Vagina (tissue), 2 donors: ENCODE results near the gene SHCBP1L. TPM values are rescaled to one million over a fixed set of nuclear protein-coding genes. Genes with fewer than 3 reads are reported as not detected.

Experiments used
- DNase-seq, 2 donors: peaks; one replicate each; pipeline ENCODE4 v3.0.0-alpha.2; 2017; ENCODE audit errors: extremely low spot score in 2 of 2
- H3K27ac ChIP-seq: fragments of 200-600 bp; sonication (generic); one replicate; pipeline ENCODE4 v1.5.1; 2019
- H3K27me3 ChIP-seq: fragments of 200-600 bp; sonication (generic); one replicate; pipeline ENCODE4 v1.5.1; 2019
- H3K36me3 ChIP-seq, 2 donors: fragments of 200-600 bp; sonication (generic); one replicate each; pipeline ENCODE4 v1.5.1; 2017 to 2019
- H3K4me1 ChIP-seq: fragments of 200-600 bp; sonication (generic); one replicate; pipeline ENCODE4 v1.5.1; 2019
- H3K4me3 ChIP-seq, 2 donors: fragments of 200-600 bp; sonication (generic); 1 replicate in 1 of 2; 2 replicates in 1 of 2; pipeline ENCODE4 v1.5.1; 2016 to 2019
- H3K9me3 ChIP-seq: fragments of 200-600 bp; sonication (generic); one replicate; pipeline ENCODE4 v1.5.1; 2019
- POLR2A ChIP-seq, 2 donors: fragments of 450-650 bp; IDR thresholded peaks; one replicate each; pipeline ENCODE4 v1.6.1; 2017; ENCODE audit warnings: antibody characterized with exemption in 2 of 2, mild to moderate bottlenecking in 2 of 2, moderate library complexity in 2 of 2
- POLR2AphosphoS5 ChIP-seq, 2 donors: sonication (generic); formaldehyde crosslinking; IDR thresholded peaks; one replicate each; pipeline ENCODE4 v1.9.0; 2017; ENCODE audit warnings: antibody characterized with exemption in 2 of 2, mild to moderate bottlenecking in 2 of 2, low read depth in 1 of 2; ENCODE audit not compliant: insufficient read depth in 1 of 2
- intact Hi-C: fragments of 100-400 bp; cut with DNase I; formaldehyde crosslinking; loops from one replicate; pipeline ENCODE4 v1.15.1; 2023
- total RNA-seq: library from RNA; depleted of rRNA; stranded (reverse); fragments of >200 nt; gene quantifications from one replicate; pipeline ENCODE4 v1.2.3, GENCODE V29; 2016
- TF ChIP-seq, protein P1 (sequence below), 3 experiments: fragments of 450-650 bp in 2 of 3; fragments of 200-600 bp in 1 of 3; sonication (generic) in 1 of 3; IDR thresholded peaks; one replicate each; pipeline ENCODE4 v1.5.1; 2017 to 2019; ENCODE audit warnings: antibody characterized with exemption in 3 of 3, mild to moderate bottlenecking in 2 of 3, moderate library complexity in 2 of 3

Gene SHCBP1L
- total RNA-seq, 1 donor from 2014 or later, result not detected

- TF ChIP-seq POLR2AphosphoS5 (IDR thresholded peaks at IDR 0.05; ENCODE audit: insufficient read depth in 1 of 2, low read depth in 1 of 2) (no peak), POLR2A (IDR thresholded peaks at IDR 0.05) (no peak)
- TF ChIP-seq, protein P1, sequence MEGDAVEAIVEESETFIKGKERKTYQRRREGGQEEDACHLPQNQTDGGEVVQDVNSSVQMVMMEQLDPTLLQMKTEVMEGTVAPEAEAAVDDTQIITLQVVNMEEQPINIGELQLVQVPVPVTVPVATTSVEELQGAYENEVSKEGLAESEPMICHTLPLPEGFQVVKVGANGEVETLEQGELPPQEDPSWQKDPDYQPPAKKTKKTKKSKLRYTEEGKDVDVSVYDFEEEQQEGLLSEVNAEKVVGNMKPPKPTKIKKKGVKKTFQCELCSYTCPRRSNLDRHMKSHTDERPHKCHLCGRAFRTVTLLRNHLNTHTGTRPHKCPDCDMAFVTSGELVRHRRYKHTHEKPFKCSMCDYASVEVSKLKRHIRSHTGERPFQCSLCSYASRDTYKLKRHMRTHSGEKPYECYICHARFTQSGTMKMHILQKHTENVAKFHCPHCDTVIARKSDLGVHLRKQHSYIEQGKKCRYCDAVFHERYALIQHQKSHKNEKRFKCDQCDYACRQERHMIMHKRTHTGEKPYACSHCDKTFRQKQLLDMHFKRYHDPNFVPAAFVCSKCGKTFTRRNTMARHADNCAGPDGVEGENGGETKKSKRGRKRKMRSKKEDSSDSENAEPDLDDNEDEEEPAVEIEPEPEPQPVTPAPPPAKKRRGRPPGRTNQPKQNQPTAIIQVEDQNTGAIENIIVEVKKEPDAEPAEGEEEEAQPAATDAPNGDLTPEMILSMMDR (IDR thresholded peaks at IDR 0.05), result no peak
- no peaks in the 10 kb centered on the region for H3K27me3 ChIP-seq
- no peak overlapping the region for H3K4me3 ChIP-seq
- no peak for DNase-seq
- no peaks in the 10 kb centered on the region for H3K4me1 ChIP-seq
- H3K36me3 ChIP-seq, result no peaks in the 10 kb centered on the region
- intact Hi-C loops, result no loop called here
- no peaks in the 10 kb centered on the region for H3K9me3 ChIP-seq
- no peak overlapping the region for H3K27ac ChIP-seq
Observed at GRCh38 chr1:182996816-182997215, 43.9 kb upstream of the SHCBP1L start.

GRCh38 chr1:182995894-182996293, 42.9 kb upstream of the SHCBP1L start:
- H3K9me3 ChIP-seq, result no peaks in the 10 kb centered on the region
- no peak overlapping the region for H3K27ac ChIP-seq
- H3K27me3 ChIP-seq, result no peaks in the 10 kb centered on the region
- no peak overlapping the region for H3K4me3 ChIP-seq
- no peaks in the 10 kb centered on the region for H3K36me3 ChIP-seq
- no peaks in the 10 kb centered on the region for H3K4me1 ChIP-seq
- TF ChIP-seq, protein P1 (IDR thresholded peaks at IDR 0.05), result no peak
- TF ChIP-seq POLR2A (IDR thresholded peaks at IDR 0.05) (no peak), POLR2AphosphoS5 (IDR thresholded peaks at IDR 0.05; ENCODE audit: insufficient read depth in 1 of 2, low read depth in 1 of 2) (no peak)
- intact Hi-C loops, result no loop called here
- DNase-seq, result no peak

GRCh38 chr1:182993746-182994145, 40.8 kb upstream of the SHCBP1L start:
- intact Hi-C loops, result no loop called here
- Histone ChIP-seq H3K36me3 (no peaks in the 10 kb centered on the region), H3K4me3 (no peak overlapping the region), H3K4me1 (no peaks in the 10 kb centered on the region), H3K27ac (no peak overlapping the region), H3K9me3 (no peaks in the 10 kb centered on the region), H3K27me3 (no peaks in the 10 kb centered on the region)
- TF ChIP-seq POLR2A (IDR thresholded peaks at IDR 0.05), result no peak
- TF ChIP-seq, protein P1 (IDR thresholded peaks at IDR 0.05), result no peak
- no peak for TF ChIP-seq POLR2AphosphoS5 (IDR thresholded peaks at IDR 0.05; ENCODE audit: insufficient read depth in 1 of 2, low read depth in 1 of 2)
- no peak for DNase-seq

DNA sequence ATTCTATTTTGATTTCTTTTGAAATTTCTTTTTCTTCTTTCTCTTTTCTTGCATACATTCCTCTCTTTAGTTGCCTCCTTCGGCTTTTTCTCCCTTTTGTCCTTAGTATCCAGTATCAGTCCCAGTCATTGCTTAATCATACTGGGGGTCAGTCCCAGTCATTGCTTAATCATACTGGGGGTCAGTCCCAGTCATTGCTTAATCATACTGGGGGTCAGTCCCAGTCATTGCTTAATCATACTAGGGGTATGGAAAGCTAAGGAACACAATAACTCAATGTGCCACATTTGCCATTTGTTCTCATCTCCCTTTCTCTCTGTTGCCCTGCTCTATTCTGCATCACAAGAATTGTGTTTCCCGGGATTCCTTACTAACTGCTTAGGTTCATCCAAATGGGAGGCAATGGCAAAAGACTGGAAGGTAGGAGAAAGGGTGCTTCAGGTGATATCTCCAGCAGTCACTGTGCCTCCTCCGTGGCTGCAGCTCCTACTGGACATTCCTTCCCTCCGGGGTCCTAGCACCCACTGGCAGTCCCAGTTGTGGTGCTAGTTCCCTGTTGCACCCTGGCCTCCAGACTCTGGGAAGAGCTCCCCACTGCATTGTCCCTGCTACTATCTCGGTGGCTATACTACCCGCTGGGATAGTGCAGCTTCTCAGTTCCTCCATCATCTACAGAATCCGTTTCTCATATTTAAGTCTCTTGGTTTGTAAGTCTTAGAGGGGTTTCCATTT, 37.6 kb upstream of the SHCBP1L start:
- Histone ChIP-seq H3K9me3 (no peaks in the 10 kb centered on the region), H3K4me3 (no peak overlapping the region), H3K27me3 (no peaks in the 10 kb centered on the region), H3K4me1 (no peaks in the 10 kb centered on the region), H3K36me3 (no peaks in the 10 kb centered on the region), H3K27ac (no peak overlapping the region)
- no peak for DNase-seq
- TF ChIP-seq POLR2AphosphoS5 (IDR thresholded peaks at IDR 0.05; ENCODE audit: insufficient read depth in 1 of 2, low read depth in 1 of 2), result no peak
- TF ChIP-seq POLR2A (IDR thresholded peaks at IDR 0.05), result no peak
- TF ChIP-seq, protein P1 (IDR thresholded peaks at IDR 0.05), result no peak
- intact Hi-C loops, result no loop called here

GRCh38 chr1:182985876-182986275, 32.9 kb upstream of the SHCBP1L start:
- no peaks in the 10 kb centered on the region for H3K36me3 ChIP-seq
- DNase-seq, result no peak
- no peak overlapping the region for H3K4me3 ChIP-seq
- no peaks in the 10 kb centered on the region for H3K27me3 ChIP-seq
- H3K27ac ChIP-seq, result no peak overlapping the region
- TF ChIP-seq, protein P1 (IDR thresholded peaks at IDR 0.05), result no peak
- no peak for TF ChIP-seq POLR2AphosphoS5 (IDR thresholded peaks at IDR 0.05; ENCODE audit: insufficient read depth in 1 of 2, low read depth in 1 of 2)
- TF ChIP-seq POLR2A (IDR thresholded peaks at IDR 0.05), result no peak
- H3K4me1 ChIP-seq, result no peaks in the 10 kb centered on the region
- intact Hi-C loops, result no loop called here
- H3K9me3 ChIP-seq, result no peaks in the 10 kb centered on the region
